ENCODE measurements around the gene LGR5.
"Not testable (repeated sequence)": the region's sequence is repeated elsewhere in the genome, so short reads cannot be mapped to it uniquely, and the experiment has no call there.

Gene LGR5

DNA sequence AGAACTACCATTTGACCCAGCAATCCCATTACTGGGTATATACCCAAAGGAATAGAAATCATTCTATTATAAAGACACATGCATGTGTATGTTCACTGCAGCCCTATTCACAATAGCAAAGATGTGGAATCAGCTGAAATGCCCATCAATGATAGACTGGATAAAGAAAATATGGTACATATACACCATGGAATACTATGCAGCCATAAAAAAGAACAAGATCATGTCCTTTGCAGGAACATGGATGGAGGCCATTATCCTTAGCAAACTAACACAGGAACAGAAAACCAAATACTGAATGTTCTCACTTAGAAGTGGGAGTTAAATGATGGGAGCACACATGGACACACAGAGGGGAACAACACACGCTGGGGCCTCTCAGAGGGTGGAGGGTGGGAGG, 116.2 kb downstream of the LGR5 start:
- DNase-seq: not testable (repeated sequence)

DNA sequence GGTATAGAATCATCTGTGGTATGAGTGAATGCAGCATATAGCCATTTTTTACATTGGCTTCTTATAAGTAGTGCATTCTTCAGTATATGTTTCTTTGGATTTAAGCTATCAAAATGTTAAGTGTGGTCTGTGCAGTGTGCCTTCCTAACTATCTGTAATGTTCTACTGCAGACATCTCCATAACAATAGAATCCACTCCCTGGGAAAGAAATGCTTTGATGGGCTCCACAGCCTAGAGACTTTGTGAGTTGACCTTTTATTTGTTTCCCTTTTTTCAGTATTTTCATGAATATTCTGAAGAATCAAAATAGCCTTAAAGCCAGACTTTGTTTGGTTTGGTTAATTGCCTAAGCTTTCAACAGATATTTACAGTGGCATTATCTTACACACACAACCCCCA, 116.8 kb downstream of the LGR5 start:
- no peak for DNase-seq

DNA sequence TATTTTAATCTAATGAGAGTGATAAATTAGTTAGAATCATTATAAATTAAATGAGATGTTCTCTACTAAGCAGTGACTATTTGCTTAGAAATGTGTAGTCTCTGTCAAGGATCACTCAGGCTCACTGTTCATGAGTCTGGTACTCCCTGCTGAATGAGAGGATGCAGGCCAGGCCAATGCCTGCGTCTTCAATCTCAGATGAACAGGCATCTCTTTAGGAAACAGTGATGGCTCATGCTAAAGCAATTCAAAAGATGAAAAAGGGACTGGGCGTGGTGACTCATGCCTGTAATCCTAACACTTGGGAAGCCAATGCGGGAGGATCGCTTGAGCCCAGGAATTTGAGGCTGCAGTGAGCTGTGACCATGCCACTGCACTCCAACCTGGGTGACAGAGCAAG, 117.3 kb downstream of the LGR5 start:
- no peak for DNase-seq

DNA sequence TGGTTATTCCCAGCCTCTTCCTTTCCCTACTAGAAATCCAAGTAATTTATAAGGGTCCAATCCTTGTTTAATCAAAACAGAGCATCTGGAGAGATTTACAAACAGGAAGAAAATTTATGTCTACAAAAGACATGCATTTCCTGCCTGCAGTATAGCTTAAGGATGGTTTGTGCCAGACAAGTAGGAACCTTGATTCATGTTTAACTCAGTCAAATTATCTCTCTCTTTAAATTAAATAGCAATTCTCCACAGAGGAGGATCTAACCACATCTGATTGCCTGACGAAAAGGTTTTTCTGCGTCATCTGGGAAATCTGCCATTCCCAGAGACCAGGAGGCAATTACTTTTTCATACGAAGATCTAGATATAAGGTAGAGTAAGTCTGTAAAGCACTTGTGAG, 118.8 kb downstream of the LGR5 start:
- DNase-seq: no peak

DNA sequence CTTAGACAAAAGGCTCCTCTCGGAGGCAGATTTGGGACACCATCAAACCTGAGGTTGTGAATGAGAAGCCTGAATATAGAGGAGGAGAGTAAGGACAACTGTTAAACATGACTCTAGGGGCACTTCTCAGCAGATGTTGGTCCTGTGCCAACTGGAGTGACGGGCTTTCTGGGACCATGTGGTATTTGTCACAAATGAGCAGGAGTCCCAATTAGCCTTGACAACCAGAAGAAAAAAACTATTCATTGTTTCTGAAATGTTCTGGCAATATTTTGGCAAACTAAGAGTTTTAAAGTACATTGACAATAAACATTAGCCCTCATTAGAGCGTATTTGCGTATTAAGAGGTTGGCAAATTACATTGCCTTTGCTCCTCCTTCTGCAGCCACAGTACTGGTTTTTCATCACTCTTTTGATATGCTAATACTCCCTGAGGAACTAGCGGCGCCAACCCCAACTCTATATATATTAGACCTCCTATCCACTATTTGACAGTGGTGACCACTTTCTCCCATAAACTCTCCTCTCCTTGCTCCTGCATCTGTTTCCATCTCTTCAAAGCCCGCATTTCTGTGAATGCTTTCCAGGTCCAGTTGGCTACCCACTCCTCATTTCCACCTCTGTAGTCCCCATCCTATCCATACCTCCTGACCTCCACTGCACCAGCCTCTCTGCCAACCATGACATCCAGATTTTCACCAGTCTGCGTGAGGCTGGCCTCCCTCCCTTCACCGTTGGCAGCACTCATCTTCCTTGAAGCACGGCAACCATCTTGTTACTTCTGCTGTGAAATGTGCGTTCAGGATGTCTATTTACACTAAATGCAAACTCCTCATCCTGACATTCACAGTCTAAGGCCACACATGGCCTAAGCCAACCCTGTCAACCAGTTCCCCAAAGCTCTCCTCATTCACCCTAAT, 123.3 kb downstream of the LGR5 start:
- no peak for DNase-seq

DNA sequence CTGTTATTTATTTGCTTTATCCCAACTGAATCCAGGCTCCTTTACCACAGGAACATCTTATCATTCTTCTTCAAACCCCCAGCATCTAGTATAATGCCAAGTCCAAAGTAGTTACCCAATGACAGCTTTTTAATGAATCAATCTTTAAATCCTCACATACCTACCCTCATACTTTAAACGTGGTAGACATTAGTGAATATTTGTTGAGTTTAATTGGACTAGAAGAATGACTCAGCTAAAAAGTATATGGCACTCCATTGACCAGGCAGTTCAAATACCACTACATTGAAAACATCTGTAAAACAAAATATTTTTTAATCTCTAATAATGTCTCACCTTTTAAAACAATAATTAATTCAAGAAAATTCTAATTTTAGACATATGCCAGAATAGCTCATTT, 125.9 kb downstream of the LGR5 start:
- DNase-seq: no peak

DNA sequence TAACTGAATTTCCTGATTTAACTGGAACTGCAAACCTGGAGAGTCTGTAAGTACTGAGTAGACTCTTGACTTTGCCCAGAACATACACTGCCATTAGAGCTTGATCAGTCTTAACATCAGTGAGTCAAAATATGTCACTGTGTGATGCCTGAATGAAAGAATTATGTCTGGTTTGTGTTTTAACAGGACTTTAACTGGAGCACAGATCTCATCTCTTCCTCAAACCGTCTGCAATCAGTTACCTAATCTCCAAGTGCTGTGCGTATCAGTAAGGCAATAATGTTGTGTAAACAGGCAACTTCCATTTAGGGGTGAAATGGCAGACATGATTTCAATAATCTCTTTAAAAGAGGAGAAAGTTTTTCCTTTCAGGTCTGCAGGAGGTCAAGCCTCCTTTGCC, 127.1 kb downstream of the LGR5 start:
- DNase-seq: no peak

DNA sequence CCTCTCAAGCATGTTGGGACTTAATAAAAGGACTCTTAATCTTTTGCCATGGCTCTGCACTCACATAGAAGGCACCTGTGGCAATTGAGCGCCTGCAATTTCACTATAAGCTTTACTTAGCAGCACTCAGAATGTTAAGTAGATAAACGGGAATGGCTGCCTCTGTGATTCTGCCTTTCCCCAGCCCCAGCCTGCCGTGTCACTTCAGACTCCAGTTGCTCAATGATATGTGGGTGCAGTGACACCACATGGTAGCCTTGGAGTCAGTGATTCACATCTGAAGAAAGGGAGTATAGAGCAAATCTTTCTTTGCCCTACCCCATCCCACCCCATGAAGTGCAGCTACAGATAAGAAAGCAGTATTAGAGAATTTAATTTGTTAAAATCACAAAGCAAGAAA, 127.9 kb downstream of the LGR5 start:
- DNase-seq: peak in 2 of 3 donors; percentile 32

DNA sequence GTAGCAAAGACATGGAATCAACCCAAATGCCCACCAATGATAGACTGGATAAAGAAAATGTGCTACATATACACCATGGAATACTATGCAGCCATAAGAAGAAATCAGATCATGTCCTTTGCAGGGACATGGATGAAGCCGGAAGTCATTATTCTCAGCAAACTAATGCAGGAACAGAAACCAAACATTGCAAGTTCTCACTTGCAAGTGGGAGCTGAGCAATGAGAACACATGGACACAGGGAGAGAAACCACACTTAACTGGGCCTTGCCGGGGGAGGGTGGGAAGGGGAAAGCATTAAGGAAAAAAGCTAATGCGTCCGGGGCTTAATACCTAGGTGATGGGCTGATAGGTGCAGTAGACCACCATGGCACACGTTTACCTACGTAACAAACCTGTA, 130.3 kb downstream of the LGR5 start:
- DNase-seq: not testable (repeated sequence)

DNA sequence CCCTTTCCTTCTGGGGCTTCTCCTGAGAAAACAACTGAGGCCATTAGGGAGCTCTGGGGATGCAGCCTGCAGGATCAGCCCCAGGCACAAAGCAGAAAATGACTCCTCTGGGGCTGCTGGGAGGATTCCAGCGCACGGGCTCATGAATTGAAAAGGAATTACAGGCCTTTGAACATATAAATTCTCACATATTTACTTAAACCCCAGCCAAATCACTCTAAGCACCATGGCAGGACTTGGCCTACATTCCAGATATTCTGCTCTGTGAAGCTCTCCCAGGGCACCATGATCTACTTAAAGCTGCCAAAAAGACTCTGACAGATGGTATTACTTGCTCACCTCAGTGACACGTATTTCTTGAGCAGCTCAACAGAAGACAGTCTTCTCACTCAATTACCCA, 136.9 kb downstream of the LGR5 start:
- no peak for DNase-seq

DNA sequence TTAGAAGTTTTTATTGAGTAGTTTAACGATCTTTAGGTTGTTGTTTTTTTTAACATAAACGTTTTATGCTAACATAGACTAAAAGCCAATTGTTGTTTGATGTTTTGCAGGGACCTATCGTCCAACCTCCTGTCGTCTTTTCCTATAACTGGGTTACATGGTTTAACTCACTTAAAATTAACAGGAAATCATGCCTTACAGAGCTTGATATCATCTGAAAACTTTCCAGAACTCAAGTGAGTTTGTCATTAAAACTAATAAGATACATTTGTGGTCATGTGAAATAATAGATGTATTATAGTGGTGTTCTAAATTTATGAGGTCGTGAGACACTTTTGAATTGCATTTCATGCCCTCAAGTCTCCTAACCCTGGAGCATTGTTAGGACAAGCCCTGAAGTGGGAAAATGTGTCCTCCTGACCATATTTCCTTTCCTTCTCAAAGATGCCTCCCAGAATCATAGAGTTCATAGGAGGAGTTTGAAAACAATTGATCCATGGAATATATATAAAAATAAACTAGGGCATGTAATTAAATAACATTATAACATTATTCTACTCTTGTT, 139.2 kb downstream of the LGR5 start:
- no peak for DNase-seq

DNA sequence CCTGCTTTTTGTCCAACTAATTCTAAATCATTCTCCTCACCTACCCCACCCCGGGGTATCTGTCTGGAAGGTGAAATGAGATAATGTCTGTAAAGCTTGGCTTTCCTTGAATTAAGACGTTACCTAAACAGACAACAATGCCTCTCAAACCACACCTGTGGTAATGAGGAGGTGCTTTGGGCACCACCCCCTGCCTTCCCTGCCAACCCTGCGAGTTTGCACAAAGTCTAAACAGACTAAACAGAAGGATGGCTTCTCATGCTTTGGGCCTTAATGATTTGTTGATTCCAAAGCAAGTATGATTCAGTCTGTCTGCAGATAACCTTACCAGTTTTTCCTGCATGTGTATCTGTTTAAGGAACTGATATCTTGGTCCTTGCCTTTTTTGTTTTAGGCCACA, 141.6 kb downstream of the LGR5 start:
- DNase-seq: no peak

DNA sequence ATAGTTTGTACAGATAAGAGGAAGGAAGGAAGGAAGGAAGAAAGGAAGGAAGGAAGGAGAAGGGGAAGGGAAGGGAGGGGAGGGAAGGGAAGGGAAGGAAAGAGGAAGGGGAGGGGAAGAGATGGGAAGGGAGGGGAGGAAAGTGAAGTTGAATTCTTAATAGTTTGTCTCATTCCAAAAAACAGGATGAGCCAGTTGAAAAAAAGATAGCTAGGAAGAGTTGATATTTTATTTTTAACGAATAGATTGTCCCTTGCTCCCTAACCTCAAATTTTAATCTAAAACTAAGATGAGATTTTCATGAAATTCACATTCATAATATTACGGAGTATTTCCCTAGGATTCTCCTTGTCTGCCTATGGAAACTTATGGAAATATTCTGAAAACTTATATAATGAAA, 143.3 kb downstream of the LGR5 start:
- DNase-seq: no peak

DNA sequence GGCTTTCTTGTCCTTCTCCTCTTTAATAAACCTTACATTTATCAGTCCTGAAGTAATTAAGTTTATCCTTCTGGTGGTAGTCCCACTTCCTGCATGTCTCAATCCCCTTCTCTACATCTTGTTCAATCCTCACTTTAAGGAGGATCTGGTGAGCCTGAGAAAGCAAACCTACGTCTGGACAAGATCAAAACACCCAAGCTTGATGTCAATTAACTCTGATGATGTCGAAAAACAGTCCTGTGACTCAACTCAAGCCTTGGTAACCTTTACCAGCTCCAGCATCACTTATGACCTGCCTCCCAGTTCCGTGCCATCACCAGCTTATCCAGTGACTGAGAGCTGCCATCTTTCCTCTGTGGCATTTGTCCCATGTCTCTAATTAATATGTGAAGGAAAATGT, 144.8 kb downstream of the LGR5 start:
- DNase-seq: no peak

DNA sequence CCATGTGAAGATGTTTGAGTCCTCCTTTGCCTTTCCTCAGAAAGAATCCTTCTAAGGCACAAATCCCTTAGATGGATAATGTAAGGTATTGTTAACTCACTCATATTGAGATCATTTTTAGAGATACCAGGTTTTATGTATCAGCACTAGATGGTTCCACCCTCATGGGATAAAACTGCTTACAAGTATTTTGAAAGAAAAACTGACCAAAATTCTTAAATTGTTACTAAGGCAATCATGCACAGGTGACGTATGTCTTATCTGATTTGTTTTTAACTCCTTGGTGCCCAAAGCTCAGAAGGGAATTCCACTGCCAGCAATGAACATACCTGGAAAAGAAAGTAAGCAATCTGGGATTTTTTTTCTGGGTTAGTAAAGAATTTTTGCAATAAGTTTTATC, 145.6 kb downstream of the LGR5 start:
- DNase-seq: no peak

DNA sequence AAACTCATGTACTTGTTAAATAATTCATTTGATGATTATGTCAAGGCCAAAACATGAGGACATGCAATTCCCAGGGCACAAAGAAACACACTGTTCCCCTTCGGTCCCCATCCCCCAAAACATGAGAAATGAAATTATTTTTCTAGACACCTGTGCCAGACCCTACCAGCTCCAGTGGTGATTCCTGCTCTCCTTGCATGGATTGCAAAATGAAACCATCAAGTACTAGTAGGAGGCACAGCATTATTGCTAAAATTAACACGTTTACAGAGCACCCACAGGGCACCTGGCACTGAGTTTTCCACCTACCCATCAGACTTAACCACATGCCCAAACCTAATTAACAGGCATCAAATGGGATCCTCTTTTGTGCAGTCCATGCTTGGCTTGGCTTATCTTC, 147.4 kb downstream of the LGR5 start:
- no peak for DNase-seq

DNA sequence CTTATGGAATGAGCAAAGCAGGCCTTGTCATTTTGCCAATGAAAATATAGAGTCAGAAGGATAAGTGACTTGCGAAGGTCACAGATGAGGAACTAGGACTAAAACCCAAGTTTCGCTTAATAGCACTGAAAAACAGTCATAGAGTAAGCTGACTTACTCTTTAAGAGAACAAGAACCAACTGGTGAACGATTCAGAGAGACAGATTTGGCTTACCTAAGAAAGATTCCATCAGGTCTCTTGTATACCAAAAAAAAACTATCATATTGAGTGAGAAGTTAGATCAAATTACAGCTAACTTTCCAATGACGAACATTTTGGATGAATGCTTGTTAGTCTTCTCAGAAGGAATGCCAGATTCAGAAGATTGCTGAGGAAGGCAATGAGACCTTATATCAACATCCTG, 149.9 kb downstream of the LGR5 start:
- DNase-seq: no peak

DNA sequence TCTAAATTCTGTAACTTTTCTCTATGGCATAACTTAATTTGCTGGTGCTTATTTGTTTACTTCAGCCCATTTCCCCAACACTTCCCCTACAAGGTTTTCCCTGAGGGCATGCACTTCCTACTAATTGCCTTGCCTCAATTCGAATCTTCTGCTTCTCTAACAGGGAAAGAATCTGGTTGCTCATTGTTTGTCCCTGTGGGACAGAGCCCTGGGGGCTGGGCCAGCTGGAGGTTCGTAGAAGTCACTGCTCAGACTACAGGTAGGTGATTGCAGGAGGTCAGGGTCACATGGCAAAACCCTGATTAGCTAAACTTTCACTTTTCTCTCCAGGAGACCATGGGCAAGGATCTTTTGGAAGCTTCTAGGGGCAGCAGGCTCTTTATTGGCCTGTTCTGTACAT, 152.0 kb downstream of the LGR5 start:
- no peak for DNase-seq

DNA sequence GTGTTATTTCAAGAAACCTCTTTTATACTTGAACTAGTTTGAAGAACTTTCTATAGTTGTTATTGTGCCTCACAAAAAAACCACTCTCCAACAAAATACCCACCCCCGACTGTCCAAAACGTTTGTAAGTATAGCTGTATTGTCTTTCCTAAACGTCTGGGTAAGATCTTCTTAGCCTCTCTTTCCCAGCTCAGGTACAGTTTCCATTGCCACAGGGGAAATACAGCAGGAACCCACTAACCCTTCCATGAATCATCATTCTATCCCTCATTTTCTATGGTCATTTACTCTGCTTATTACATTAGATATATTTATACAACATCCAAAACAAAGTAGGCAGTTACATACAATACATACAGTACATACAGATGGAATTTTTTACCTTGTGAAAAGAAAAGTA, 153.2 kb downstream of the LGR5 start:
- DNase-seq: no peak

DNA sequence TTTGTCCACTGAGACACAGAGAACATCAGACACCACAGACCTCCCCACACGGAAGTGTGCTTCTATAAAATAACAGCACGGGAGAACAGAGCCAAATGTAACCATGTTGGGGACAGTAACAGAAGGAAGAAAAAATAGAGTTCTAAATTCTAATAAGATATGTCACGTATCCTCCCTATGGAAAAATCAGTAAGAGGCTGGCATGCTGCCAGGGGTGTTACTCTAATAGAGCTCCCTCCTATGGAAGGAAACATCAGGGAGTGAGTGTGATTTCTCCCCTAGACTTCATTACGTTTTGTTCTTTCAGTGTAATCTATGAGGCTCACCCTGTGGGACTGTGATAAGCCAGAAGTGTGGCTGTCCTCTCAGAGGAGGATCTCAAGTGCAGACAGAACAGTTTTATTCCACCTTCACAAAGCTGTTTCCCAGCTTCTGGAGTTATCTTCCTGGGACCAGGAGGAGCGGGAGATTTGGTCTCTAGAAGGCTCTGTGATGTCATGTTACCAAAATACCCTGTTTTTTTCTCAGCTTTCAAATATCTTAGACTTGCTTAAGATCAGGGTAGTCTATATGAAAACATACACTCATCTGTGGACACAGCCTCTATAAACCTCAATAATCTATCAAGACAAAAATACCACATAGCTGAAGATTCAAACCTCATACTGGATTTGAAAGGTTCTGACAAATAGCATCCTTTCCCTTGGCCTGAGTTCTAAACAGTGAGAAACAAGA, 154.8 kb downstream of the LGR5 start:
- no peak for DNase-seq

DNA sequence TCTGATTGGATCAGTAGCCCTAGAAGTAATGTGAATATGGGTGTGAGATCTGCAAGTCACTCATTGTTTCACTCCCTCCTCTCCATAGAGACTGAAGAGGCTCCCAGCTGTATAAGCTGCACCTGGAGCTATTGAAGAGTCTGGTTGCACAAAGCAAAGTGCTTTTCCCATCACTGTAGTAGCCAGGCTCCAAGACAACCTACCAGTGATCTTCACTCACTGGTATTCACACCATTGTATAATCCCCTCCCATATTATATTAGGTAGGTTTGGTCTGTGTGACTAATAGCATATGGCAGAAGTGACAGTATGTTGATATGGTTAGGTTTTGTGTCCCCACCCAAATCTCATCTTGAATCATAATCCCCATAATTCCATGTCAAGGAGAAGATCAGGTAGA, 159.6 kb downstream of the LGR5 start:
- no peak for DNase-seq

DNA sequence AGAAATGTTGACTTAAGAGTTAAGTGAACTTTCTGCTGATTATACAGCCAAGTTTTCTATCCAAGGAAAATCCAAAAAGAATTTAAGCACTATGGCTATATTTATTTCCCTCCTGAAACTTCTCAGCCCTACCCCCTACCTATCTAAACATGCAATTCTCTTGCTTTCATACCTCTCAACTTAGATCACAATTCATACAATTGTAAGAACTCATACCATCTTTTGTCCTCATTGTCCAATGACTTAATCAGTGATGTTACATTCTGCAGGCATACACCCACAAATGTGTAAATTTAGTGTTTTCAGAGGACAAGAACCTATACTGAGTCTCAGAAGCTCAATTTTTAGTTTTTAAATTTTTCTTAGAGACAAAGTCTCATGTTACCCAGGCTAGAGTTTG, 161.9 kb downstream of the LGR5 start:
- DNase-seq: no peak

DNA sequence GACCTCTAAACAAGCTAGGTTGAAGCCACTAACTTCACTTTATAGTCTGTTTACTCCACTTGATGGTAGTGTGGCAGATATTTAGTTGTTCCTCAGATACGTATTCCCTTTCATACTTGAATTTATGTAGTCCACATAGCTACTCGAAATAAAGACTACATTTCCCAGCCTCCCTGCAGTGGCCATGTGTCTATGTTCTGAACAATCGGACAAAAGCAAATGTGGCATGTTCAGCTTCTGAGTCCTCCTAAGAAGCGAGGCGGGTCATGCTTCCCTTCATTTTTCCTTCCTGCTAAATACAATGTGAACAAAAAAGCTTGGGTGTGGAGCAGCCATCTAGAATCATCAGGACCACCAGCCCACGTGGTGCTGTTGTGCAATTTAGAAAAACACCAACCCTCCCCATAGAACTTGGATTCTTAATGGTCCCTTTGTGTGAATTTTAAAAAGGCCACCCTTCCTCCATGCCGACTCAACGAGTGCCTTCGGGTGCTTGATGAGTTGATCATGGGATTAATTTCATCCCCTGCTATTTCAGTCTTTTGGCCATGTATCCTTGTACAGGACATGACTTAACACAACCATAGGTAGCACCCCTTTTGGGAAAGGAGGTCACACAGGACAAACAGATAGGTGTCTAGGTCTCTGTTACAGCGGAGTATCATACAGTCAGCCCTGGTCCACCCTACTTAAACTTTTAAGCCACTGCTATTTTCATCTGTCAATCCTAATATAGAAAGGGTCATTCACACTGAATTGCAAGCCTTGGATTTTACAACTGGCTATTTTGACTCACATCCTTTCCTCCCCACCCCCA, 163.4 kb downstream of the LGR5 start:
- DNase-seq: no peak

All from suppressor macrophage treated with lipopolysaccharide for 1 hour (primary cell).